Activated CD8-positive, alpha-beta memory T cell treated with anti-CD3 and anti-CD28 coated beads for 48 hours (primary cell): ENCODE results near the gene ATG9B.
"Not testable (repeated sequence)": the region's sequence is repeated elsewhere in the genome, so short reads cannot be mapped to it uniquely, and the experiment has no call there.

Source experiments
- DNase-seq, 3 experiments: peaks; one replicate each; pipeline ENCODE4 v3.0.0-alpha.2; 2020; ENCODE audit warnings: low read depth in 2 of 3, low spot score in 2 of 3

The ATG9B gene

DNA sequence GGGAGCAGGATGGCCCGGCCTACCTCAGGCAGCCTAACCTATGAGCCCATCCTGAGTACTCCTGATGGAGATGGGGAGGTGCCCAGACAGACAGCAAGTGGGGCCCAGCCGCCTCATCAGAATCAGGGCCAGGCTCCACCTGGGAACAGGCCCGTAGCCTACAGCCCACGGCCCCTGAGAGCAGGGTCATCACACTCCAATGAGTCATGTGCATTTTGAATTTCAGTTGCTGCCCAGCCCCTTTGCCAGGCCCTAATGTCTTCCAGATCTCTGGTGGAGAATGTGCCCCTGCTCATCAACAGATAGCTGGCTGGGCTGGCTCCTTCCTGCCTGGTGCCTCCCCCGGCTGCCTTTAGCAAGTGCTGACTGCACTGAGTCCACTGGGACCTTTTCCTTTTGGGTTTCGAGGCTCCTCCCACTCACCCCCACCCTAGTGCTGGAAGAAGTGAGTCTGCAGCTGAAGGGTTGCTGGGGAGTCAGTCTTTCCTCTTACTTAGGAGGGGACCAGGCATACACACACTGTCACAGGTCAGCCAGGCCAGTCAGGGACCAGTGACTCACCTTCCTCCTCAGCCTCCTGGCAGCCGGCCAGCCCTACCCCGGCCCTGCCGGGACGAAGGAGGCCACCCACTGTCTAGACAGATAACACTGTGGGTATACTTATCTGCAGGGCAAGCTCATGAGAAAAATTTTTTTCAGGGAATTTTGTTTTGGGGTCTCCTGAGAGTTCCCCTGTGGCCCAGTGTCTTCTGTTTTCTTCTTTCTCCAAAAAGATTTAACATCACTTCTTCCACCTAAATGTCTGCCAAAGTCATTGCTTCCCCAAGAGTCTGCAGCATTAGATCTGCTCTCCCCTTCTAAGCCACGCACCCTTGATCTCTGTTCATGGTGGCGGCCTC is 14.9 kb upstream of the ATG9B start:
- DNase-seq: peak; percentile 35 to 74 (median 68)

DNA sequence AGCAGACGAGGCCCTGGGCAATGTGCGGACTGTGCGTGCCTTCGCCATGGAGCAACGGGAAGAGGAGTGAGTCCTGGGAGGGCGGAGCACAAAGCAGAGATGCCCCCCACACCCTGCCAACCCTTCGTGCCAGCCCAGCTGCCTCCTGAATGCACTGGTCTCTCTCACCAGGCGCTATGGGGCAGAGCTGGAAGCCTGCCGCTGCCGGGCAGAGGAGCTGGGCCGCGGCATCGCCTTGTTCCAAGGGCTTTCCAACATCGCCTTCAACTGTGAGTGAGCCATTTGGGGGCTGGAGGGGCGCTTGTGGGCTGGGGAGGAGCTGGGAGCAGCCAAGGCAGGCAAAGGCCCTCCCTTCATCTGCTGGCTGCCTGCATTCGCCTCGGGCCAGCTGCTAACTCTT is 11.6 kb upstream of the ATG9B start:
- DNase-seq: no peak

DNA sequence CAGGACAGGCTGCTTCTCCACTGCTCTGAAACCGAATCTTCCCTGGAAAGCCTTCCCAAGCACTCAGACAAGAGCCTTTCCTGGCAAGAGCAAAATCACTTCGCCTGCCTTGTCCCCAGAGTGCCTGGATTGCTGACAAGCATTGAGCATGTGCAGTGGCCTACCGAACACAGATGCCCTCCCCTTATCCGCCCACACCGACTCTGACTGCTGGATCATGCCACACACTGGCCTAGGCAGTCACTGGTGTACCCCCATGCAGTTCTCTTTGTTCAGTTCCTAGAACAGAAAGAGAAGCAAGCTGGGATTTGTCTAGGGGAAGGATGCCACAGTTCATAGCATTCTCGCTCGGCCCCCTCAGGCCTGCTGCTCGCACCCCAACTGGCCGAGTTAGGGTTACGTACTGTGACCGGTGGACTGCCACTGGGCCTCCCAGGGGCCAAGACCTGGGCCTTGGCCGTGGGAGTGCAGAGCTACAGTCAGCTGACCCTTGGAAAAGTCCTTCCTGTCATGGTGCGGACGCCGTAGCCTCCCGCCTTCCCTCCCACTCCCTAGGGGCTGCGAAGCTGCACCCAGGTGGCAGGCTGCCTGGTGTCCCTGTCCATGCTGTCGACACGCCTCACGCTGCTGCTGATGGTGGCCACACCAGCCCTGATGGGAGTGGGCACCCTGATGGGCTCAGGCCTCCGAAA is 10.9 kb upstream of the ATG9B start:
- no peak for DNase-seq

DNA sequence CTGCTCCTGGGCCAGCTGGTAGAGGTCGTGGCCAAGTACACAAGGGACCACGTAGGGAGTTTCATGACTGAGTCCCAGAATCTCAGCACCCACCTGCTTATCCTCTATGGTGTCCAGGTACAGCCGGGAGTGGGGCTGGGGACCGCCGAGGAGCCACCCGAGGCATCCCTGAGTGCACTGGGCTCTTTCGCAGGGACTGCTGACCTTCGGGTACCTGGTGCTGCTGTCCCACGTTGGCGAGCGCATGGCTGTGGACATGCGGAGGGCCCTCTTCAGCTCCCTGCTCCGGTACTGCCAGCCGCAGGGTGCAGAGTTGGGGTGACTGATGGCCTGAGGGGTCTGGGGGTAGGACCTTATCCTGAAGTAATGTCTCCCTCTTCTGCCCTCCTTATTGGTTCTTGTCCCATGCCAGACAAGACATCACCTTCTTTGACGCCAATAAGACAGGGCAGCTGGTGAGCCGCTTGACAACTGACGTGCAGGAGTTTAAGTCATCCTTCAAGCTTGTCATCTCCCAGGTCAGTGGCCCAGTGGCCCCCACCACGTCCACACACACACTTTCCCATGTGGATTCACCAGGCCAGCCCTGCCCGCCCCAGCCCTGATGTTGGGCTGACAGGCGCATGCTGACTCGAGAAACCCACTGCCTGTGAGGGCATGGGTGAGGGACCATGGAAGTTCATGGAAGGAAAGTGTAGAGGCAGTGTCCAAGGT is 10.2 kb upstream of the ATG9B start:
- no peak for DNase-seq

DNA sequence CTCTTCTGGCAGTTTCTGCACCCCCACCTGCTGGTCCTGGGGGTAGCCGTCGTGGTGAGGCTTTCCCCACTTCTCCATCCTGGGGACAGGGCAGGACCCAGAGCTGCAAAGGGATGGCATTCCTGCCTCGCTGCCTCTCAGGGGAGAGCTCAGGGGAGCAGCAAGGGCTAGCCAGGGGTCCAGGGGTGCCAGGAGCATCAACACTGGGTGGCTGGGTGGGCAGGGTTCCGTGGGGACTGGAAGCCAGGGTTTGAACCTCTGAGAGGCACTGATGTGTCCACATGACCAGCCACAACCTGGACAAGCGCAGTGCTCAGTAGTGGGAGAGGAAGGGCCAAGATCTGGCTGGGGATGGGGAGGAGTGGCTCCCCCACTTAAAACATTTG is 9.6 kb upstream of the ATG9B start:
- DNase-seq: no peak

DNA sequence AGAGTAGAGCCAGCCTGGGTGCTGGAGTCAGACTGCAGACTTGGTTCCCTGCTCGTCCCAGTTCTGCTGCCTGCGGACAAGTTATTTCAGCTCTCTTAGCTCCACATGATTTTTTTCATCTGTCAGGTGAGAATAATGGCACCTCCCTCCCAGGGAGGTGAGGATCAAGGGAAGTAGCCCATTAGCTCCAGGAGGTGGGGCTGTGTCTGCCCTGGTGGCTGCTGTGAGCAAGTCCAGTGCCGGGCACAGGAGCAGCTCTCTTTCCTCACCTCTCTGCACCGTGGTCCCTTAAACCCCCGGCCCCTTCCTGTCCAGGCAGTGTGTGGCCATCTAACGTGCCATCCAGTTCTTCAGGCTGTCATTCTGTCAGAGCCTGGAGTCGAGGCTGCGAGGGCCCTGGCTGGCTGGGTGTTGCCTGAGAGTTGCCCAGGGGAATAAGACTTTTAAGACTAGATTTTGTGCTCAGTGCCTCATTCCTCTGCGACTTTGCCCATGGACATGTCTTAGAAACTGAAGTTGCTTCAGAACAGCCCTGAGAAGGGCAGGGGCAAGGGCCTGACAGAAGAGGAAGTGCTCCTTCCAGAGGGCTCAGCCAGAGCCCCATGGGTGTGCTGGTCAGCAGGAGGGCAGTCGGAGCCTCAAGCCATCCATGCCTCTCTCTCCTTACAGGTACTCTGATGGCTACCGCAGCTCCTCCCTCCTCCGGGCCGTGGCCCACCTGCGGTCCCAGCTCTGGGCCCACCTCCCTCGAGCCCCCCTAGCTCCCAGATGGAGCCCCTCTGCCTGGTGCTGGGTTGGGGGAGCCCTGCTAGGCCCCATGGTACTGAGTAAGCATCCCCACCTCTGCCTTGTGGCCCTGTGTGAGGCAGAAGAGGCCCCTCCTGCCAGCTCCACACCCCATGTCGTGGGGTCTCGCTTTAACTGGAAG is 8.9 kb upstream of the ATG9B start:
- no peak for DNase-seq

DNA sequence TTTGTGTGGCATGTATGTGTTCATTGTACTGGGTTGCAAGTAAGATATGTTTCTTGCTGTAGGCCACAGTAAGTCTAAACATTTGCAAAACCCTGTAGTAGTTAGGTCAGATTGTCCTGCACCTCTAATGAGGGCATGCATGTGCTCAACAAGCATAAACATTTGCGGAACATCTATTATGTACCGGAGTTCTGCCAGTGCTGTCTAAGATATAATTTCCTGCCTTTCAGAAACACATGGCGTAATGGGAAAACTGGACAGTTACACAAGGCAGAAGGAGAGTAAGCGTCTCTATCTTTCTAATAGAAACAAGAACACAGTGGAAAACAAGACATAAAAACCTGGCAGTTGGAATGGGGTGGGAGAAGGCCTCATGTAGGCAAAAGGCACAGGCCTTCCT is 6.7 kb upstream of the ATG9B start:
- no peak for DNase-seq

DNA sequence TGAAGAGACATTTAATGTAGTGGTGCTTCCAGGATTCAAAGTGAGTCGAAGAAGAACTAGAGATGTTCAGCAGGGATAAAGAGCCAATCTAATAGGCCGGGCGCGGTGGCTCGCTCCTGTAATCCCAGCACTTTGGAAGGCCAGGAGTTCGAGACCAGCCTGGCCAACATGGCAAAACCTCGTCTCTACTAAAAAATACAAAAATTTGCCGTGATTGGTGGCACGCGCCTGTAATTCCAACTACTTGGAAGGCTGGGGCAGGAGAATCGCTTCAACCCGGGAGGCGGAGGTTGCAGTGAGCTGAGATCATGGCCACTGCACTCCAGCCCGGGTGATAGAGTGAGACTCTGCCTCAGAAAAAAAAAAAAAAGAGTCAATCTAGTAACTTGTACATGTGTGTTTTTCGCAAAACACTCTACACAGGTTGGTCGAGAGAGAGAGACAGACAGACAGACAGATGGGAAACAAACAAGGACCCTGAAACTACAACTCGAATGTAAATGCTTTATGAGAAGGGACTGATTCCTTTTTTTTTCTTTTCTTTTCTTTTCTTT is 4.7 kb upstream of the ATG9B start:
- no peak for DNase-seq

DNA sequence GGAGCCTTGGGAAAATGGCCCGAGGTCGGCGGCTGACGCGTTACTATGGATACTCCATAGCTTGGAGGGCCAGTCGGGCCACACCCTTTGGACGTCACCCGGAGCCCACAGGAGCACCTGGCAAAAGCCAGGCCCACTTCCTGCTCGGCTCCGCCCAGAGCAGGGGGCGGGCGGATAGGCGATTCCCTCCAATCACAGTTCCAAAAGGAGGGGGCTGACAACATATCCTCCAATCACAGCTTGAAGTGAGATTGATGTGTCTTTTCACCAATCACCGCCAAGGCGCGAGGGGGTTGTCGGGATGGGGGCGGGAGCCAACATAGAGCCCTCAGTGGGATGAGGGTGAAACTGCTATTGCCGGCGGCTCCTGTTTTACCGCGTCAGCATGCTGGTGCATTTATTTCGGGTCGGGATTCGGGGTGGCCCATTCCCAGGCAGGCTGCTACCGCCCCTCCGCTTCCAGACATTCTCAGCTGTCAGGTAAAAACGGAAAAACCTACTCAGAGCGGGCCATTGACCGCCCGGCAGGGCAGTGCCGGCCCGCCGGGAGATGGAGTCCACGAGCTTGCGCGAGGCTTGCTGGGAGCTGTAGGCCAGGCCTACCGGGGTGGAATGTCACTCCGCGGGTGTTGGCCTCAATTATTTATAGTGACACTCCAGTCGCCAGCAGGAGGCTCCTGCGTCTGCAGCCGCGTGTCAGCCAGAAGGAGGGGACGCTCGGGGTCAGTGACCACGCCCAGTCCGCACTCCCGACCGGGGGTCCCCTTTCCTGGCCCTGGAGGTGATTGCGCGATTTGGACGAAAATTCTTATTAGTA is 4.0 kb upstream of the ATG9B start, which contains the start of gene ABCB8:
ABCB8 (plus strand) TSS at position 320 of the 817 bp plus-strand sequence; CDS start at position 386, 66 bp downstream.
- peak; percentile 93 to 96 (median 93) for DNase-seq

DNA sequence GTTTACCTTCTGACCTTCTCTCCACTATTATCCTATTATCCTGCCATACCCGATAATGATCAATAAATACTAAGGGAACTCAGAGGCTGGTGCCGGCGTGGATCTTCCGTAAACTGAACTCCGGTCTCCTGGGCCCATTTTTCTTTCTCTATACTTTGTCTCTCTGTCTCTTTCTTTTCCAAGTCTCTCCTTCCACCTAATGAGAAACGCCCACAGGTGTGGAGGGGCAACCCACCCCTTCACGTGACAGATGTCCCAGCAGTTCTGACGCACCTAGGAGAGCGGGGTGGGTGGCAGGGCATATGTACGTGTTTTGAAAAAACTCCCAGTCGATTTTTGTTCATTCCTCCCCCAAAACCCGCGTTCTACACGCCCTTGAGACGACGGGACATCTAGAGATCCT is 3.4 kb upstream of the ATG9B start:
- not testable (repeated sequence) for DNase-seq

DNA sequence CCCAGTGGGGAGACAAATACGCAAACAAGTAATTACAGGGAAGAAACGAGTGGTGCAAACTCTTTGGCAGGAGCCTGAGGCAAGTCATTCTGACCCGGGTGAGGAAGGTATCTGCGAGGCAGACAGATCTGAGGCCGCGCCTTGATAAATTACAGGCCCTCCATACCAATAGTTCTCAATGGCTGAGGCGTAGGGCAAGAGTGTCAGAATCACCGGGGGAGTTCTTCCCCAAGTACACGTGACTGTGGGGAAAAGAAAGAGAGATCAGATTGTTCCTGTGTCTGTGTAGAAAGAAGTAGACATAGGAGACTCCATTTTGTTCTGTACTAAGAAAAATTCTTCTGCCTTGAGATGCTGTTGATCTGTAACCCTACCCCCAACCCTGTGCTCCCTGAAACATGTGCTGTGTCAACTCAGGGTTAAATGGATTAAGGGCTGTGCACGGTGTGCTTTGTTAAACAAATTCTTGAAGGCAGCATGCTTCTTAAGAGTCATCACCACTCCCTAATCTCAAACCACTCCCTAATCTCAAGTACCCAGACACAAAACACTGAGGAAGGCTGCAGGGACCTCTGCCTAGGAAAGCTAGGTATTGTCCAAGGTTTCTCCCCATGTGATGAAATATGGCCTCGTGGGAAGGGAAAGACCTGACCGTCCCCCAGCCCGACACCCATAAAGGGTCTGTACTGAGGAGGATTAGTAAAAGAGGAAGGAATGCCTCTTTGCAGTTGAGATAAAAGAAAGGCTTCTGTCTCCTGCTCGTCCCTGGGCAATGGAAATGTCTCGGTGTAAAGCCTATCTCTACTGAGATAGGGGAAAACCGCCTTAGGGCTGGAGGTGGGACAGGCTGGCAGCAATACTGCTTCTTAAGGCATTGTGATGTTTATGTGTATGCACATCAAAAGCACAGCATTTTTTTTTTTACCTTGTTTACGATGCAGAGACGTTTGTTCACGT is 2.8 kb upstream of the ATG9B start:
- not testable (repeated sequence) for DNase-seq

DNA sequence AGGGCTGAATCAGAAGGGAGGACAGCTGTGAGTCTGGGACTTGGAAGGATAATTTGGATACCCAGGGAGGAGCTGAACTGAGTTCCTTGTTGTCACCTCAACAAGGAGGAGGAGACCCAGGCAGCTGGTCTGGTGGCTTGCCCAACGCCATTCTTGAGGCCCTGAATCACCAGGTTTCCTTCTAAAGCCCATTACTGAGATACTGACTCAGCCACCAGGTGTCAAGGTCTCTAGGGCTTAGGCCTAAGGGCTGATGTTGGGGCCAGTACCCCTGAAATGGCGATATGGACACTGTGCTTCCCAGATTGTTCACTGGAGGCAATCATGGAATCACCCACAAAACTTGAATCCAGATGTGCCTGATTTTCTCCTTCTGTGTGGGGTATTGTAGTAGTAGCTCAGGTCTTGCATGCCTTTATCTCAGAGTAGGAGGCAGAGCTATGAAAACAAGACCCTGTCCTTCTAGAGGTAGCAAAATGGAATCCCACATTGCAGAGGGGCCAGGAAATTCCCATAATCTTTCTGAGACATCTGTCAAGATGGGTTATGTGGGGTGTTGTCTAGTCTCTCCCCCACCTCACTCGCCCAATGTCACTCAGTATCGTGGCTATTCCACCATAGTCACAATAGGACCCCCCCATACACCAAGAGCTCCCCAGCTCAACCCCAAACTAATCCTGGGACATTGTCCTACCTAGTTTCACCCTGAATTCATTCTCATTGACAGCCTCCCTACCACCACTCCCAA is 1.8 kb upstream of the ATG9B start:
- no peak for DNase-seq

DNA sequence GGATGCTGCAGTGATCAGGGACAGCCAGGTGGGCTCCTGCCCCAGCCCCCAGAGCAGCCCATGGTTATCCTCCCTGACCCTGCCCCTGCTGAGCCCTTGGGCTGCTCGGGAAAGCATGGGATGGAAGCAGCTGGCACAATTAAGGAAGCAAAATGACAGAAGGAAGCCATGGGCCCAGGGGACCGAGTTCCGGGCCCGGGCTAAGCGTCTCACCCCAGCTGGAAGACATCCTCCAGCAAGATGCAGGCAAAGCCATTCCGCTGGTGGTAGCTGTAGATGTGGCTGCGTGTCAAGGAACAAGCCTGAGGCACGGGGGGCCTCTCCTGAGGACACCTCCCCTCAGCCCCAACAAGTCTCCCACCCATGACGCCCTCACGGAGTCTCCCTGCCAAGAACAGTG is 1.1 kb downstream of the ATG9B start:
- no peak for DNase-seq

DNA sequence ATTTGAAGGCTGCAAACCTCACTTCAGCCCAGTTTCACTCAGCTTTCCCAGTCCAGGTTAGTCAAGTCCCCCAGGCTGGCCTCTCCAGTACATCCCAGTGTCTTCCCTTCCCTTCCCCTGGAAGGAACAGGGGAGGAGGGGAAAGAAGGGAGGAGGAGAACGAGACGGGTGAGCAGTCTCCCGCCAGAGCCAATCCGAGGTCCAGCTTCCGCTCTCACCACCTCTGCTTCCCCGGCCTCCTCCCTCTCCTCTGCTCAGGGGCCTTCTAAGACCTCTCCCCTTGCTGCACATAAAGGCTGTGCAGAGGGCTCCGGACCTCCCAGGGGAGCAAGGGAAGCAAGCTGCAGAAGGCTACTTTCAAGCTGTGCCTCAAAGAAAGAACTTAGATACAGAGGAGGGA is 4.1 kb downstream of the ATG9B start:
- no peak for DNase-seq

DNA sequence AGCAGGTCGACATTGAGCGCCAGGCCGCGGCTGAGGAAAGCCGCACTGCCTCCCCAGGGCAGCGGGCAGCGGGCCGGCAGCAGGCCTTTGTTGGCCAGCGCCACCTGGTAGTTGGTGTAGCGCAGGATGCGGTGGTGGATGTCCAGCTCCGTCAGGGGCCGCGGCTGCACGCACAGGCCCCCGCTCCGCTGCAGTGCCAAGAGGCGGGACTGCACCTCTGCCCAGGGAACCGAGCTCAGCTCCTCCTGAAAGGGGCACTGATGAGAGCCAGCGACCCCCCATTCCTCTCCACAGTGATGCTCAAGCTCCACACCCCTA is 5.2 kb downstream of the ATG9B start:
- no peak for DNase-seq

DNA sequence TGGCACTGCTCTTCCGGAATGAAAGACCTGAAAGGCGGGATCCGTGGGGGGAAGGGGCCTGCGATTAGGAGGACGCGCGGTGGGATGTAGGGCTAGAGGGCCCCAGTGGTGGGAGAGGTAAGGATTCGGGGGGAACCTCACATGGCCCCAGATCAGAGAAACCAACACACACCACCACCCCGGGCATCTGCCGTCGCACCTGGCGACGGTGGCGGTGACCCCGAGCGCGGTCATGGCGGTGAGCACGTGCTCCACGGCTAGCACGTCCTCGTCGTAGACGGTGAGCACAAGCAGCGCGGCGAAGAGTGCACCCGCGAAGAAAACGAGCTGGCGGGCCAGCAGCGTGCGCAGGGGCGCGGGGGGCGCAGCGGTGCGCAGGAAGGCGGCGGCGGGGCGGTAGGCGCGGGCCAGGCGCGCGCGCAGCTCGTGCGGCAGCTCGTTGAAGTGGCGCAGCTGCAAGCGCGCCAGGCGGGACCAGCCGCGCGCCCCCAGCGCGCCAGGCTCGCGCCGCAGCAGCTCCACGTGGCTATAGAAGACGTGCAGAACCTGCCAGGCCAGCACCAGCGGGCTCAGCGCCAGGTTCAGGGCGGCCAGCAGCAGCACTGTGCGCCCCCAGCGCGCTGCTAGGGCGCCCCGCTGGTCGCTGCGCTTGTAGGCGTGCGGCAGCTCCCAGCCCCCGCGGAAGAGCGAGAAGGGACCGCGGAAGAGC is 5.7 kb downstream of the ATG9B start:
- DNase-seq: no peak

DNA sequence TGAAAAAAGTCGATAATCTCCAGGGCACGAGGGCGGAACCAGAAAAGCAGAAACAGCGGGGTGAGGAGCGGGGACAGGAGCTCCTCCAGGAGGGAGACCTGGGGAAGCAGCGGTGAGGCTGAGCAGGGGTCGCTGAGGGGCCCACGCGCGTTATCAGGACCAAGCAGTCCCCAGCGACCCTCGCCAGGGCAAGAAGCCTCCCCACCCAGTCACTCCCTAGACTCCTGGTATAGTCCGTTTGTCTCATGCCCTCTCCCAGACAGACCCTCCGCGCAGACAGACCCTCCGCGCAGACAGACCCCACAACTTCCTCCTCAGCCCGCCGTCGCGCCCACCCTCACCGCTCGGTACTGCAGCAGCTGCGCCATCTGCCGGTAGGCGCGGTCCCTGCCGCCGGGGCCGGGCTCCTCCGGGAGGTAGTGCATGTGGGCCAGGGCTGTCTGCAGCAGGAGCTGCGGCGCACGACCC is 6.3 kb downstream of the ATG9B start:
- DNase-seq: peak; percentile 58 to 79 (median 77)
